ENCODE data around the gene CPXM1.

CPXM1 gene

GRCh38 chr20:2746636-2747265 lies 53.7 kb downstream of the CPXM1 start:
- Mint-ChIP-seq H3K27me3 (peaks cover 19% of the 10 kb centered on the region), H3K36me3 (ENCODE audit: low read depth) (no peaks in the 10 kb centered on the region), H3K4me3 (no peak overlapping the region), H3K4me1 (ENCODE audit: low read depth) (peaks cover 38% of the 10 kb centered on the region), H3K9me3 (no peaks in the 10 kb centered on the region), H3K27ac (no peak overlapping the region)
- no peak for DNase-seq

GRCh38 chr20:2745936-2746635 lies 54.3 kb downstream of the CPXM1 start:
- no peaks in the 10 kb centered on the region for H3K36me3 Mint-ChIP-seq (ENCODE audit: low read depth)
- no peak overlapping the region for H3K27ac Mint-ChIP-seq
- no peak overlapping the region for H3K4me3 Mint-ChIP-seq
- peaks cover 14% of the 10 kb centered on the region for H3K27me3 Mint-ChIP-seq
- H3K9me3 Mint-ChIP-seq: no peaks in the 10 kb centered on the region
- H3K4me1 Mint-ChIP-seq (ENCODE audit: low read depth): peaks cover 40% of the 10 kb centered on the region
- no peak for DNase-seq

- H3K4me3 Mint-ChIP-seq: no peak overlapping the region
- H3K27ac Mint-ChIP-seq: no peak overlapping the region
- H3K4me1 Mint-ChIP-seq (ENCODE audit: low read depth): peaks cover 43% of the 10 kb centered on the region
- H3K9me3 Mint-ChIP-seq: no peaks in the 10 kb centered on the region
- no peak for DNase-seq
- H3K27me3 Mint-ChIP-seq: peaks cover 6% of the 10 kb centered on the region
- no peaks in the 10 kb centered on the region for H3K36me3 Mint-ChIP-seq (ENCODE audit: low read depth)
Measured at GRCh38 chr20:2745060-2745910, 55.1 kb downstream of the CPXM1 start.

All from activated T-cell treated with anti-CD3 and anti-CD28 coated beads, Interleukin-2, amount 50 U/mL, for 24 hours (primary cell).